Psoas muscle (tissue), 8 donors: ENCODE results near the gene CISTR. TPM values are rescaled to one million over a fixed set of nuclear protein-coding genes. Genes with fewer than 3 reads are reported as not detected.

Experiments used
- ATAC-seq, 4 donors: fragments of 200-7000 bp; cut with Tn5 transposase; one replicate each; pipeline ENCODE4 v1.9.1; 2020; ENCODE audit warnings: moderate library complexity in 3 of 4, mild to moderate bottlenecking in 2 of 4
- DNase-seq, 2 donors: peaks; one replicate each; pipeline ENCODE4 v3.0.0-alpha.2; 2020
- H3K27ac ChIP-seq: fragments of 200-600 bp; one replicate; pipeline ENCODE4 v1.8.0; 2022
- H3K27me3 ChIP-seq, 3 donors: fragments of 200-600 bp in 1 of 3; one replicate each; pipeline versions ENCODE4 v1.6.1 to v1.8.0; 2013 to 2022; ENCODE audit warnings: low read length in 2 of 3, mild to moderate bottlenecking in 2 of 3, moderate library complexity in 1 of 3; ENCODE audit not compliant: insufficient read depth in 3 of 3
- H3K36me3 ChIP-seq, 2 donors: fragments of 200-600 bp in 1 of 2; one replicate each; pipeline versions ENCODE4 v1.6.1 to v1.8.0; 2013 to 2022; ENCODE audit warnings: low read depth in 1 of 2, mild to moderate bottlenecking in 1 of 2, moderate library complexity in 1 of 2; ENCODE audit not compliant: insufficient read depth in 1 of 2
- H3K4me1 ChIP-seq: fragments of 200-600 bp; one replicate; pipeline ENCODE4 v1.8.0; 2022
- H3K4me3 ChIP-seq: fragments of 200-600 bp; one replicate; pipeline ENCODE4 v1.8.0; 2022; ENCODE audit warnings: mild to moderate bottlenecking
- H3K9me3 ChIP-seq: fragments of 200-600 bp; one replicate; pipeline ENCODE4 v1.8.0; 2022
- WGBS, 3 donors: extraction: QIAGEN DNeasy Blood & Tissue Kit; methylation state at CpG; one replicate each; pipeline versions ENCODE4 v1.1.6 to v1.1.7; 2013; 5-methylcytosine and 5-hydroxymethylcytosine counted together
- intact Hi-C, 2 donors: fragments of 100-400 bp; cut with DNase I; formaldehyde crosslinking; loops; one replicate each; pipeline versions ENCODE4 v1.11.0 to v1.14.2; 2022
- polyA plus RNA-seq, 3 donors: library from polyadenylated mRNA; stranded (reverse); fragments of 200-250 nt; gene quantifications; one replicate each; pipeline ENCODE4 v1.2.3, GENCODE V29; 2013
- total RNA-seq, 4 donors: library from RNA; stranded (reverse); fragmentation: NEBNext Ultra II Directional in 2 of 4; extraction: Animal tissue kit (Norgen Biotek cat#: 25700) in 2 of 4; gene quantifications; one replicate each; pipeline versions ENCODE4 v1.2.1 to v1.2.4, GENCODE V29; 2021 to 2023
- TF ChIP-seq, protein P1 (sequence below): fragments of 200-600 bp; IDR thresholded peaks from one replicate; pipeline ENCODE4 v1.8.0; 2022; ENCODE audit warnings: antibody characterized with exemption
- donor health status: healthy with polysubstance abuse.
- donor health status: DM: no; HTN: no; CAD: no; lungs with moderate emphysema.
- donor health status: Bipolar disorder and iron deficiency.
- donor health status: healthy.
- donor health status: DM: yes; HTN: yes; CAD: no.
- donor health status: DM: no; HTN: no; CAD: no.
- donor health status: DM: no; HTN: no; CAD: no.
- donor health status: DM: yes; HTN: yes; CAD: no.

CISTR gene
- total and polyA plus RNA-seq, 7 donors, result not detected

- TF ChIP-seq, protein P1, sequence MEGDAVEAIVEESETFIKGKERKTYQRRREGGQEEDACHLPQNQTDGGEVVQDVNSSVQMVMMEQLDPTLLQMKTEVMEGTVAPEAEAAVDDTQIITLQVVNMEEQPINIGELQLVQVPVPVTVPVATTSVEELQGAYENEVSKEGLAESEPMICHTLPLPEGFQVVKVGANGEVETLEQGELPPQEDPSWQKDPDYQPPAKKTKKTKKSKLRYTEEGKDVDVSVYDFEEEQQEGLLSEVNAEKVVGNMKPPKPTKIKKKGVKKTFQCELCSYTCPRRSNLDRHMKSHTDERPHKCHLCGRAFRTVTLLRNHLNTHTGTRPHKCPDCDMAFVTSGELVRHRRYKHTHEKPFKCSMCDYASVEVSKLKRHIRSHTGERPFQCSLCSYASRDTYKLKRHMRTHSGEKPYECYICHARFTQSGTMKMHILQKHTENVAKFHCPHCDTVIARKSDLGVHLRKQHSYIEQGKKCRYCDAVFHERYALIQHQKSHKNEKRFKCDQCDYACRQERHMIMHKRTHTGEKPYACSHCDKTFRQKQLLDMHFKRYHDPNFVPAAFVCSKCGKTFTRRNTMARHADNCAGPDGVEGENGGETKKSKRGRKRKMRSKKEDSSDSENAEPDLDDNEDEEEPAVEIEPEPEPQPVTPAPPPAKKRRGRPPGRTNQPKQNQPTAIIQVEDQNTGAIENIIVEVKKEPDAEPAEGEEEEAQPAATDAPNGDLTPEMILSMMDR, result no peak
- Histone ChIP-seq H3K27ac (no peak overlapping the region), H3K4me3 (no peak overlapping the region), H3K4me1 (peaks cover 10% of the 10 kb centered on the region), H3K27me3 (peaks cover 0 to 19% (median 0%) of the 10 kb centered on the region in 3 donors), H3K9me3 (no peaks in the 10 kb centered on the region), H3K36me3 (no peaks in the 10 kb centered on the region)
- DNase-seq (no peak), ATAC-seq (no peak)
- intact Hi-C loops, result no loop called here
- WGBS, 3 donors, result 77 to 88% (median 81%) methylated on average over 14 of the region's 14 CpGs
Observed at GRCh38 chr12:53737093-53737808, 14.5 kb downstream of the CISTR start.

- H3K9me3 ChIP-seq, result no peaks in the 10 kb centered on the region
- no peaks in the 10 kb centered on the region for H3K36me3 ChIP-seq
- H3K27me3 ChIP-seq, result peaks cover 0 to 17% (median 0%) of the 10 kb centered on the region in 3 donors
- 90 to 95% (median 91%) methylated on average over 6 of the region's 6 CpGs for WGBS, 3 donors
- H3K4me1 ChIP-seq, result peaks cover 10% of the 10 kb centered on the region
- intact Hi-C loops, result no loop called here
- no peak overlapping the region for H3K4me3 ChIP-seq
- DNase-seq (no peak), ATAC-seq (no peak)
- TF ChIP-seq, protein P1, result no peak
- H3K27ac ChIP-seq, result no peak overlapping the region
Observed at GRCh38 chr12:53736592-53736991, 15.2 kb downstream of the CISTR start.

DNA sequence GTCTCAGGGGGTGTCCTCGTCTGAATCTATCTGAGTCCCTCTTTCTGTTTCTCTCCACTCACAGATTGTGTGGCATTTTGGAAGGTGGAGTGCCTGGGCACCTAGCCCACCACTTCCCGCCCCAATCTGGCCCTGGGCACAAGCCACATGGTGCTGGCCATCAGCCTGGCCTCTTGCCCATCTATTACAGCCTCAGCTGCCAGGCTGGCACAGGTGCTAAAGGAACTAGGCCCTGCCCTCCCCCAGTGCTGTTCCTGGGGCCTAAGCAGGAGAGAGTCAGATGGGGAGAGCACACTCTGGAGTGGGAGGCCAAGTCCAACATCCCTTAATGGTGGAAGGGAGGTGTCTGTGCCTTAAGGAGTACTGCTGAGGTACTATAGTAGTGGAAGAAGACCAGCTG, 16.2 kb downstream of the CISTR start:
- H3K4me1 ChIP-seq, result peaks cover 10% of the 10 kb centered on the region
- DNase-seq (peak; percentile 33 to 77), ATAC-seq (peak; percentile 87 to 95 (median 93))
- 17 to 25% (median 25%) methylated on average over 2 of the region's 2 CpGs for WGBS, 3 donors
- TF ChIP-seq, protein P1, result no peak
- intact Hi-C loops, result no loop called here
- peaks cover 0 to 7% (median 0%) of the 10 kb centered on the region in 3 donors for H3K27me3 ChIP-seq
- no peak overlapping the region for H3K27ac ChIP-seq
- H3K36me3 ChIP-seq, result no peaks in the 10 kb centered on the region
- no peaks in the 10 kb centered on the region for H3K9me3 ChIP-seq
- no peak overlapping the region for H3K4me3 ChIP-seq

DNA sequence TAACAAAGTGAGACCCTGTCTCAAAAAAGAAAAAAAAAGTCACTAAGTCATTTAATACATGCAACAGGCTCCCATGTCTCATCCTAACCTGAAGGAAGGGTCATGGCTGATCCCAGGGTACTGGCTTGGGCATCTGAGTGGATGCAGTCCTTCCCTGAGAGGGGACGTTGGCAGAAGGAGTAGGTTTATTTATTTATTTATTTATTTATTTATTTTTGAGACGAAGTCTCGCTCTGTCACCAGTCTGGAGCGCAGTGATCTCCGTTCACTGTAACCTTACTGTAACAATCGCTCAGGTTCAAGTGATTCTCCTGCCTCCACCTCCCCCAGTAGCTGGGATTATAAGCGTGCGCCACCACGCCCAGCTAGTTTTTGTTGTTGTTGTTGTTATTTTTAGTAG, 17.4 kb downstream of the CISTR start:
- H3K36me3 ChIP-seq, result no peaks in the 10 kb centered on the region
- H3K27ac ChIP-seq, result no peak overlapping the region
- intact Hi-C loops, result no loop called here
- H3K4me3 ChIP-seq, result no peak overlapping the region
- no peaks in the 10 kb centered on the region for H3K9me3 ChIP-seq
- WGBS, 3 donors, result 92 to 94% (median 94%) methylated on average over 9 of the region's 9 CpGs
- DNase-seq, result no peak
- H3K27me3 ChIP-seq, result no peaks in the 10 kb centered on the region
- TF ChIP-seq, protein P1, result no peak
- peaks cover 7% of the 10 kb centered on the region for H3K4me1 ChIP-seq
- no peak for ATAC-seq

GRCh38 chr12:53733807-53734200, 18.0 kb downstream of the CISTR start:
- intact Hi-C loops, result no loop called here
- Histone ChIP-seq H3K4me3 (no peak overlapping the region), H3K36me3 (no peaks in the 10 kb centered on the region), H3K4me1 (peaks cover 7% of the 10 kb centered on the region), H3K27ac (no peak overlapping the region), H3K9me3 (no peaks in the 10 kb centered on the region), H3K27me3 (no peaks in the 10 kb centered on the region)
- TF ChIP-seq, protein P1, result no peak
- ATAC-seq (no peak), DNase-seq (no peak)
- WGBS, 3 donors, result 69 to 77% (median 71%) methylated on average over 5 of the region's 5 CpGs
